ENCODE results near the gene FRMD4B.
"Not testable (repeated sequence)": the region's sequence is repeated elsewhere in the genome, so short reads cannot be mapped to it uniquely, and the experiment has no call there.

Gene FRMD4B

DNA sequence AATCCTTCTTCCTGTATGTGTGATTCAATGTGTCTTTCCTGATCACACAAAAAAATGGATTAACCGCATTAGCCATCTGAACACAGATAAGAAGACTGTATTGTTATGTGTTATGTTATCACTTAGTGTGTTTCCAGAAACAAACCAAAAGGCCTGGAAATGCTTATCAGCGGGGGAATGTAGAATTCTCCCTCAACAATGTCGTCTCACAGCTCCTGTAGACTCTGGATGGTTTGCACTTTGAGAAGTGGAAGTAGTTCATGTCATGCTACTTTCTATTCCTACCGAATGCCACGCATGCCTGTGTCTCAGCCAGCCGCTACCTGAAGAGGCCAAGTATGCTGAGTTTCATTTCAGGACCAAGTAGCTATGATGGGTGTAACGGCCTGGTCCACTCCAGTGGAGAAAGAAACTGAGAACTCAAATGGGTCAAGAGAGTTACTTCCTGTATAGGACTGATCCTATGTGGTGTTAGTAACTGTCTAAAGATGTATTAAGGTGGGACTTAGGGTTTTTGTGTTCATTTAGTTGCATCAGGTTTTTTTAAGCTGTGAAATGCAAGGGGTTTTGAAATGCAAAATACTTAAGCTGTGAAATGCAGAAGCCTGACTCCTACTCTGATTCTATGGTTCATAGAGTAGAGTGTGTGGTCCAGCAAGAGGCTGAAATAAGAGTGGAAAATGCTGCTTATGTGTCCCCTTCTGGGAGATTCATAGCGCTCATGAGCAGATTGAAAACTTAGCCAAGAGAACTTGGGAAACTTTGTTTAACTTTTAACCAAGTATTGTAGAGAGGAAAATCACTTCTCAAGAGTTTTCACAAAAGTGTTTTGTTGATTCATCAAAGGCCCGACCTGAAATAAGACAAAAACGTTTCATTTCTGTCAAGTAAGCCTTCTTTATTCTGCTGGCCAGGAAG is 145.0 kb downstream of the FRMD4B start:
- no peak for DNase-seq

GRCh38 chr3:69239063-69239462 is 146.8 kb downstream of the FRMD4B start:
- peak; percentile 22 for DNase-seq

DNA sequence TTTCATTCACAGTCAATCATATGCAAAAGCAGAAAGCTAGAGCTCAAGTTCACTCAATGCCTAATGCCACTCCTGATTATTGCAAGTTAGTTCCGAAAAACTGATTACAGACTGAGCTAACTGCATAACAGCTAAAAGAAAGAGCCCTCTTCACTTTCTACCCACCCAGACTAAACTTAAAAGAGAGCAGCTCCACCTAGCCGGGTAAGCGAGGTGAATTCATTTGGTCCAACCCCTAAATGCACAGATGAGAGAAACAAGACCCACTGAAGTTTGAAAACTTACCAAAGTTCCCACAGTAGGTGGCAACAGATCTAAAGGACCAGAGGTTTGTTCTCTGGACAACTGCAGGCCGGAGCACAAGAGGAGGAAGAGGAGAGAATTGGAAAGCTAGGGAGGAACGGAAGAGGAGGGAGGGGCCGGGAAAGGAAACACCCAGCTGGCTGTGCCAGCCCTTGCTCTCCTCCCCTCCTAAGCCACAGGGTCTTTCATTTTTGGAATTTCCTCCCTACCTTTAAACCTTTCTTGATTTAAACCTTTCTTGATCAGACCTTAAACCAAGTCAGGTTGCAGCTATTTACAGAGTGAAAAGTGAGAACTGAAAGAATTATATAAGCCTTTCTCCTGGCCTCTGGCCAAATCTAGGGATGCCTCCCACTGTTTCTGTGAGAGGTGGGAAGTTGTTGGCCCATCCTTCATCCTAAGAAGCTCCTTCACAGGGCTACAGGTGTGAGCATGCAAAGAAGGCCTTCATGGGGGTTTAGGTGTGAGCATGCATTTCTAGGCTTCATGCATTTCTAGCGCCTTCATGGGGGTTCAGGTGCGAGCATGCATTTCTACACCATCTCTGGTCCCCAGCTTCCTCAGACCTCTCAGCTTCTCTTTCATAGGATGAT is 148.8 kb downstream of the FRMD4B start:
- DNase-seq = no peak

- DNase-seq = no peak
Observed at GRCh38 chr3:69235882-69236281, 150.0 kb downstream of the FRMD4B start.

DNA sequence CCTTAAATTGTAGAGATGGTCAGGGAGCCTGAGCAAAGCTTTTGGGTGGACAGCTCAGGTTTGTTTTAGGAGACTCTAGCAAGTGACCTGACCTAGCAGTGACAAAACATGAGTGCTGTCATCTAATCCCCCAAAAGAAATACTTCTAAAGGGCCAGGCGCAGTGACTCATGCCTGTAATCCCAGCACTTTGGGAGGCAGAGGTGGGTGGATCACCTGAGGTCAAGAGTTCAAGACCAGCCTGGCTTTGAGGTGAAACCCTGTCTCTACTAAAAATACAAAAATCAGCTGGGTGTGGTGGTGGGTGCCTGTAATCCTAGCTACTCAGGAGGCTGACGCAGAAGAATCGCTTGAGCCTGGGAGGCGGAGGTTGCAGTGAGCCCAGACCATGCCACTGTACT is 150.7 kb downstream of the FRMD4B start:
- not testable (repeated sequence) for DNase-seq

GRCh38 chr3:69232482-69232881 is 153.4 kb downstream of the FRMD4B start:
- DNase-seq = no peak

DNA sequence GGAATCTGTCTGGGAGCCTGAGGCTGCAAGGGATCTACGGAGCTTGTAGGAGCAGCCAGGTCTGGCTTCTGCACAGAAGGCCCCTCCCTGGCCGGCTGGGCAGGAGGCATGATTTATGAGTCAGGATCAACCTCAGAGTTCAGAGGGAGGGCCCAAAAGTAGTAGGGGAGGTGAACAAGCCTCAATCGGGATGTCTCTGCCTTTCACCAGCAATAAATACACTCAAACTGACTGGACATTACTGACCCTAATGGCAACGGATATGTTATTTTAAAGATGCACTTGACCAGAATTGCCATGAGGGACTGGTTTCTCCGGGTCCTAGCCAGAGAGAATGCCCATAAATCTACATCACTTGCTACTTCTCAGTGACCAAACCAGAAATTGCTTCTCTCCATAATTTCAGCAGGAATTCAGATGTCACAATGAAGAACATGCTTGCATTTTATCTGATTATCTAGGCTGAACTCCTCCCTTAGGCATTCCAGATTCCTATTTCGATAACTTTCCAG is 153.9 kb downstream of the FRMD4B start:
- no peak for DNase-seq

GRCh38 chr3:69226071-69226470 is 159.8 kb downstream of the FRMD4B start:
- no peak for DNase-seq

- DNase-seq = no peak
Observed at GRCh38 chr3:69219101-69219708, 166.7 kb downstream of the FRMD4B start.

- no peak for DNase-seq
Observed at GRCh38 chr3:69218079-69218478, 167.8 kb downstream of the FRMD4B start.

DNA sequence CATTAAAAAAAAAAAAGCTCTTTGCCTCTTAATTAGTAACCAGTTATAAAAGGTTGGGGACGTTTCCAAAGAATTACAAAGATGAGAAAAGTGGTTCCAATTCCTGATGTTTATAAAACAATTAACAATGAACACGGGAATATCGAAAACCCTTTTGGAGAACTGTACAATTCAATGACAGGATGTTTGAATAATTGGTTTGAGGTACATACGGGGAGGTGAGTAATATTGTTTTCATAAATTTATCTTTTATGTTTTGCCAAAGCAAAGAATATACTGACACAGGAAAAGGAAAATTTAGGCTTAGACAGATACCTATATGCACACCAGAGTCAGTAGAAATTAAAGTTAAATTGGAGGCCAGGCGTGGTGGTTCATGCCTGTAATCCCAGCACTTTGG is 168.9 kb downstream of the FRMD4B start:
- no peak for DNase-seq

DNA sequence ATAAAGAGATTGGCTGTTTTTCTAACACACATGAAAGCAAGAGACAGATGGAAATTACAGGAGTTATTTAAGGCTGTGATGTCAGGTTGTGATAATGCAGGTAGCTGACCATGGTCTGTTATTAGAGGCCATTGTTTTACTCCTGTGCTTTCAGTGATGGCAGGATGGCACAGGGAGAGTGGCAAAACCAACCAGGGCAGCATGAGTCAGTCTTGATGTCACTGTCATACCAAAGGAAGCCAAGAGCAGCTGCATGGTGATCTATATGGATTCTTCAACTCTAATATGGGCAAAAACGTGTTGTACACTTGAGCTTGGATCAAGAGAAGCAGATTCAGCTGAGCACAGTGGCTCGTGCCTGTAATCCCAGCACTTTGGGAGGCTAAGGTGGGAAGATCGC is 171.6 kb downstream of the FRMD4B start:
- DNase-seq = peak; percentile 17

DNA sequence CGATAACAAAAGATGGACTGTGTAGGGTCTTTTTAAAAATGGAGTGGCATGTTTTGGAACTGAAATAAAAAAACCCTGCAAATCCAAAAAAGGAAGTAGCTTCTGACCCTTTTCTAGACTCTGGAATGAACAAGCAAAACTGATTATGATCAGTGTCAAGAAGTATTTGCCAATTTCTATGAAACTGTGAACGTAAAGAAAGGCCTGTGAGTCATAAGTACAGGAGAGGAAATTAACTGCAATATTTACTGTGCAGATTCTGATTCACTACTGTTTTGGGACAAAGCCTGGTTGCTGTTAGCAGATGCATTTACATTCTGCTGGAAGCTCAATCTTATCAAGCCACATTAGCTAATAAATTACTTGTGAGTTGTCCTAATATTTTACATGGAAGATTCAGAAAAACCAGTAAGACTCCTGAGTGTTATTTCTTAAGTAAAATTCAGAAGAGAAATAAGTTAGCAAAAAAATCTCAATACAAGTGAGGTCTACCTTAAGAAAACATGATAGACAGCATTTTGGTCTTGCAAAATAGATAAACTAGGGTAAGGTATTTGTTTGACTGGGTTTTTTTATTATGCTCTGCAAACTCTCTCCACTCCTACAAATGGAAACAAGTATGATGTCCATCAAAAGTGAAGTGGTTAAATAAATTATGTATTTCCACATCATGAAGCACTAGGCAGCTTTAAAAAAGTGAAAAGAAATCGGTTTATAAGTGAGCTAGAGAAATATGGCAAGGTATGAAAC is 173.3 kb downstream of the FRMD4B start:
- DNase-seq = peak; percentile 82

DNA sequence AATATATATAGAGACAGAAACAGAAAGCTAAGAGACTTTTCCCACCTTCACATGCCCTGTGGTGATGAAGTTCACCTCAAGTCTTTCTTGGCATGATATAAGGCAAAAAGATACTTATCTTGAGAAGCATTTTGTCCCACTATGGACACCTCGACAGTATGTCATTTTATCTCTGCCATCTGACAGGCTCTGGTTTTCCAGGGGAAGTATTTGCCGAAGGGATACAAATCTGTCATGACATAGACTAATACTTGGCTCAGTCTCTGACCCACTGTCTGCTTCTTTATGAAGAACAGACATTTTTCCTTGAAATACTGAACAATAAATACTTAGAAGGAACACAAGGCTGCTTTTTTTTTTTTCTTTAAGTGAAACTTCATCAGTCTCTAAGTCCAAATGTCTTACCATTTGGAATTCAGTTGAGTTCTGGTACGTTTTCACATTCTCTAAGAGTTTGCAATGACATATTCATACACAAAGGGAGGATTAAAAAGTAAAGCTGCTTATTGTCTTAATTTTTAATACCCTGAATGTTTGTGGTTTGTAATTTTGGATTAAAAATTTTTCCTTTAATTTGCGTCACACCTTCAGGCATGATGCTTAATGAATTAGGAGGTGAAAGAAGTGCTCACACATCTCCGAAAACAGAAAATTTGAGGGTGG is 175.7 kb downstream of the FRMD4B start:
- DNase-seq = no peak

DNA sequence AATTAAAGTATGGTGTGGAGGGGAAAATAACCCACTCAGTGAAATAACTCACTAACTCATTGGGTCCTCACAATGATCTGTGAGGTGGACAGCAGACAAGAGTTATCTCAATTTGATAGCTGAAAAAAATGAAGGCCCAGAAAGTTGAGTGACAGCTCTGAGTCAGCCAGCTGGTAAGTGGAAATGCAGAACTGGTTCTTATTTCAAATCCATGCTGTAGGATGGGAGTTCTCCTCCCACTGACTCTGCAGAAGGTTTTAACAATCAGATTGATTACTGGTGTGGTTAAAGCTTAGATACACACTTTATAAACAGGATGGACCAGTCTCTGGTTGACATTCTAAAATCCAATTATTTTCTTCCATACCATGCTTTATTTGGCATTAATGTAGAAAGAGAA is 176.5 kb downstream of the FRMD4B start:
- DNase-seq = no peak

DNA sequence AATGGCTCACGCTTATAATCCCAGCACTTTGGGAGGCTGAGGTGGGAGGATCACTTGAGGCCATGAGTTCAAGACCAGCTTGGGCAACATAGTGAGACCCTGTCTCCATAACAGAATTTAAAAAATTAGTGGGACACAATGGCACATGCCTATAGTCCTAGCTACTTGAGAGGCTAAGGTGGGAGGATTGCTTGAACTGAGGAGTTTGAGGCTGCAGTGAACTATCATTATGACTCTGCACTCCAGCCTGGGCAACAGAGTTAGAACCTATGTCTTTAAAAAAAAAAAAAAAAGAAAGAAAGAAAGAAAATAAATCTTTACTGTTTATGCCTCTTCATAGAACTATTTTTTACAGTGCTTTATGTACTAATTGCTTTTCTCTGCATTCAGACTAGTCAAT is 178.9 kb downstream of the FRMD4B start:
- no peak for DNase-seq

GRCh38 chr3:69205385-69205784 is 180.5 kb downstream of the FRMD4B start:
- DNase-seq = no peak

DNA sequence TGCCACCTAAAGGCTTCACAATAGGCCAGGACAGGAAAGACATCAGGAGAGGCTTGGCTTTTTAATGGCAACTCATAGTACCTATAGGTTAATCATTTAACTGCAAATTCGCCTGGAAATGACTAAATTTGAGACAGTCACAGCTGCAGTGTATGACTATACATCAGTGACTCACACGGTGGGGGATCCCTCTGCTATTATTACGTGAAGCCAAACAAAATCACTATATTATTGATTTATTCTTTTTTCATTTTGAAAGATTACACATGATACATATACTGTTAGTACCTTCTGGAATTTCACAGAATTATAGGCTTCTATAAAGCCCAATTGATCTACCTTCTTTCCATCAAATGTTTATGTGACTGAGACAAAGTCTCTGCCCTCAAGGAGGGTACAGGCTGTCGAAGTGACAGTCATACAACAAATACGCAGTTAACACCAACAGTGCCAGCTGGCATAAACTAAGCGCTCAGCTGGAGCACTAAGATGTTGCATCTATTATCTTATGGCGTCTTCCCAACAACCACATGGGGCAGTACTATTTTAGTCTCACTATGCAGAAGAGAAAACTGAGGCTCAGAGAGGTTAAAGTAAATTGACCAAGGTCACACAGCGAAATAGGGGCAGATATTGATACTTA is 181.5 kb downstream of the FRMD4B start:
- DNase-seq = peak; percentile 42

- no peak for DNase-seq
Observed at GRCh38 chr3:69203631-69204314, 182.1 kb downstream of the FRMD4B start.

DNA sequence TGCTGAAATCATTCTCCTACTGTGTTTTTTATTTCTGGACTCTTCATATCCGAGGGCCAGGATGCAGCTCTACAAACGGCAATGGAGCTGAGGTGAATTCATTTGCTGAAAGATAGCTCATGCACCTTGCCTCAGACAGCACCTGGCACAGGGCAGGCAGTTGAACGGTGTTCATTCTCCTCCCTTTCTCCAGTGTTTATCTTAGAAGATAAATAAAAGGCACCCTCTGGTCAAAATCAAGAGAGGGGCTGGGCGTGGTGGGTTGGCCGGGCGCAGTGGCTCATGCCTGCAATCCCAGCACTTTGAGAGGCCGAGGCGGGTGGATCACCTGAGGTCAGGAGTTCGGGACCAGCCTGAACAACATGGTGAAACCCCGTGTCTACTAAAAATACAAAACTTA is 184.2 kb downstream of the FRMD4B start:
- no peak for DNase-seq
